Prostate gland (tissue), 2 donors: ENCODE data around the gene COMMD1. TPM values are rescaled to one million over a fixed set of nuclear protein-coding genes. Genes with fewer than 3 reads are reported as not detected.
"Not testable (repeated sequence)": the region's sequence is repeated elsewhere in the genome, so short reads cannot be mapped to it uniquely, and the experiment has no call there.

Experiments used
- DNase-seq: peaks from one replicate; pipeline ENCODE4 v3.0.0-alpha.2; 2019; ENCODE audit warnings: low spot score
- H3K27ac ChIP-seq, 2 donors: fragments of 200-600 bp; sonication (generic); 2 replicates each; pipeline ENCODE4 v1.5.1; 2017 to 2019
- H3K27me3 ChIP-seq: fragments of 200-600 bp; sonication (generic); replicated peaks from 2 replicates; pipeline ENCODE4 v1.5.1; 2019; ENCODE audit not compliant: insufficient read depth
- H3K36me3 ChIP-seq, 2 donors: fragments of 200-600 bp; sonication (generic); 1 replicate in 1 of 2; 2 replicates in 1 of 2; pipeline versions ENCODE4 v1.5.1 to v1.8.1; 2017 to 2019
- H3K4me1 ChIP-seq: fragments of 200-600 bp; sonication (generic); replicated peaks from 2 replicates; pipeline ENCODE4 v1.5.1; 2019
- H3K4me3 ChIP-seq, 2 donors: fragments of 200-600 bp; sonication (generic); 2 replicates each; pipeline ENCODE4 v1.5.1; 2017 to 2019
- H3K9me3 ChIP-seq: fragments of 200-600 bp; sonication (generic); 2 replicates; pipeline ENCODE4 v1.5.1; 2017
- POLR2A ChIP-seq: fragments of 450-650 bp; IDR thresholded peaks from one replicate; pipeline ENCODE4 v1.6.1; 2016; ENCODE audit warnings: antibody characterized with exemption, mild to moderate bottlenecking
- POLR2AphosphoS5 ChIP-seq: sonication (generic); formaldehyde crosslinking; IDR thresholded peaks from one replicate; pipeline ENCODE4 v1.6.1; 2017; ENCODE audit warnings: antibody characterized with exemption
- WGBS: methylation state at CpG from one replicate; pipeline ENCODE4 v1.1.5; 2018; 5-methylcytosine and 5-hydroxymethylcytosine counted together
- intact Hi-C: fragments of 100-400 bp; cut with DNase I; formaldehyde crosslinking; loops from one replicate; pipeline ENCODE4 v1.14.2; 2022
- total RNA-seq, 2 donors: library from RNA; depleted of rRNA; stranded (reverse); fragments of >200 nt; gene quantifications; one replicate each; pipeline ENCODE4 v1.1.0, GENCODE V29; 2016
- TF ChIP-seq, protein P1 (sequence below), 4 experiments: fragments of 200-600 bp in 2 of 4; fragments of 450-650 bp in 2 of 4; sonication (generic) in 2 of 4; IDR thresholded peaks; 1 replicate in 3 of 4; 2 replicates in 1 of 4; pipeline ENCODE4 v1.5.1; 2016 to 2019; ENCODE audit warnings: antibody characterized with exemption in 4 of 4, mild to moderate bottlenecking in 2 of 4, moderate library complexity in 2 of 4

Gene COMMD1
- total RNA-seq, 2 donors from 2014 or later: 41.9 to 63.9 TPM

DNA sequence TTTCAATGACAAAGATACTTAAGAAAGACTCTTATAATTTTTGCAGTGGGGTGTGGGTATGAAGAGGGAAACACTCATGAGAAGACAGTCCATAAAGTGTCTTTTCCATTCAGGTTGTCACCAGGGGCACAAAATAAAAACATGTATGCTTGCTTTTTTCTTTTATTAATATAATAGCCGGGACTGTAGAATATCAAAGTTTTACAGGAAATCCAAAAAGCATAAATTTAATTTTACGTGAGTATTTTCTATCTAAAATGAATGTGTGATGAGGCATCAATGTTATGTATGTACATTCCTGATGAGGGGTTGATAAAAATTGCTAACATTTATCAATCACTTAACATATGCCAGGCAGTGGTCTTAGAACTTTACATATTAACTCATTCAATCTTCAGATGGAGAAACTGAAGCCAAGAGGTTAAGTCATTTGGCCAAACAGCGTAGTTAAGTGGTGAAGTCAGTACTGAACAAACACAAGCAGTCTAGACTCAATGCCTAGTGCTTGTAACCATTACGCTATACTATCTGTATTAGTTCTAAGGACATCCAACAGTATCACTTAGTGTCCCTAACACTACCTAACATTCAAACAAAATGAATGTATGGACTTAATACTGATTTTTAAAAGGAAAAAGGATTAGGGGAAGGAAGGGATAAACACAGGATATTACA is 27.8 kb upstream of the COMMD1 start:
- 88% methylated on average over 4 of the region's 4 CpGs for WGBS
- no peak overlapping the region for H3K27ac ChIP-seq
- no peaks in the 10 kb centered on the region for H3K9me3 ChIP-seq
- no peaks in the 10 kb centered on the region for H3K4me1 ChIP-seq
- DNase-seq: no peak
- H3K36me3 ChIP-seq: peaks cover 3 to 9% of the 10 kb centered on the region in 2 donors
- TF ChIP-seq, protein P1, sequence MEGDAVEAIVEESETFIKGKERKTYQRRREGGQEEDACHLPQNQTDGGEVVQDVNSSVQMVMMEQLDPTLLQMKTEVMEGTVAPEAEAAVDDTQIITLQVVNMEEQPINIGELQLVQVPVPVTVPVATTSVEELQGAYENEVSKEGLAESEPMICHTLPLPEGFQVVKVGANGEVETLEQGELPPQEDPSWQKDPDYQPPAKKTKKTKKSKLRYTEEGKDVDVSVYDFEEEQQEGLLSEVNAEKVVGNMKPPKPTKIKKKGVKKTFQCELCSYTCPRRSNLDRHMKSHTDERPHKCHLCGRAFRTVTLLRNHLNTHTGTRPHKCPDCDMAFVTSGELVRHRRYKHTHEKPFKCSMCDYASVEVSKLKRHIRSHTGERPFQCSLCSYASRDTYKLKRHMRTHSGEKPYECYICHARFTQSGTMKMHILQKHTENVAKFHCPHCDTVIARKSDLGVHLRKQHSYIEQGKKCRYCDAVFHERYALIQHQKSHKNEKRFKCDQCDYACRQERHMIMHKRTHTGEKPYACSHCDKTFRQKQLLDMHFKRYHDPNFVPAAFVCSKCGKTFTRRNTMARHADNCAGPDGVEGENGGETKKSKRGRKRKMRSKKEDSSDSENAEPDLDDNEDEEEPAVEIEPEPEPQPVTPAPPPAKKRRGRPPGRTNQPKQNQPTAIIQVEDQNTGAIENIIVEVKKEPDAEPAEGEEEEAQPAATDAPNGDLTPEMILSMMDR (IDR thresholded peaks at IDR 0.05): no peak
- TF ChIP-seq POLR2A (no peak), POLR2AphosphoS5 (no peak)
- intact Hi-C loops: no loop called here
- H3K4me3 ChIP-seq: no peak overlapping the region
- H3K27me3 ChIP-seq: no peaks in the 10 kb centered on the region

DNA sequence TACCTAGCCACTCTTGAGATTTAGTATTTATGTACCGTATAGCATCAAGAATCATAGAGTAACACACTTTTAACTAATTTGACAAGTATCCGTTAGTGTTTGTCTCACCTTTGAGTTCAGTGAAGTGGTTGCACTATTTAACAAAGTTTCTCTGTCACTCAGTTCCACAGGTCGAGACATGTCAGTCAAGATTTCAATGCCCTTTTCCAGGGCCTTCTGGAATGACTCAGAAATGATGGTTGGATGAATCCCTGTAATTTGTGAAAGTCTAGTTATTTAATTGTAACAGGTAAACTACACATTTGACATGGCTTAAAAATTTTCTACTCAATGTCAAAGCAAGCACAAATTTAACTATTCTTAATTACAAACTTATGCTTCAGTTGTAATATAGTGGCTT is 26.7 kb upstream of the COMMD1 start:
- DNase-seq: no peak
- no peak overlapping the region for H3K4me3 ChIP-seq
- TF ChIP-seq, protein P1 (IDR thresholded peaks at IDR 0.05): no peak
- TF ChIP-seq POLR2A (no peak), POLR2AphosphoS5 (no peak)
- no peak overlapping the region for H3K27ac ChIP-seq
- WGBS: 93% methylated on average over 3 of the region's 3 CpGs
- intact Hi-C loops: no loop called here
- H3K27me3 ChIP-seq: no peaks in the 10 kb centered on the region
- H3K4me1 ChIP-seq: no peaks in the 10 kb centered on the region
- H3K36me3 ChIP-seq: peaks cover 3 to 13% of the 10 kb centered on the region in 2 donors
- no peaks in the 10 kb centered on the region for H3K9me3 ChIP-seq

DNA sequence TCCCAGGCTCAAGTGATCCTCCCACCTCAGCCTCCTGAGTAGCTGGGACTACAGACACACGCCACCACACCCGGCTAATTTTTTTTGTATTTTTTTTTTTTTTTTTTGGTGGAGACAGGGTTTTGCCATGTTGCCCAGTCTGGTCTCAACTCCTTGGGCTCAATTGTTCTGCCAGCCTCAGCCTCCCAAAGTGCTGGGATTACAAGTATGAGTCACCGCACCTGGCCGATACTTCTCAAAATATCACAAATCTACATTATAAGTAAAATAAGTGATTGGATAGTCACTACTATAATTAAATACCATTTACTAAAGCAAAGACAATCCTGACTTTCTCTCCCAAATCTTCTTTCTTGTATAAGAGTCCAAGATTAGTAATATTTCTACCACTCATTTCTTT is 26.1 kb upstream of the COMMD1 start:
- H3K4me3 ChIP-seq, H3K27ac ChIP-seq, intact Hi-C loops, H3K27me3 ChIP-seq, H3K4me1 ChIP-seq, H3K9me3 ChIP-seq, DNase-seq: not testable (repeated sequence)
- WGBS: 97% methylated on average over 4 of the region's 4 CpGs
- H3K36me3 ChIP-seq: peaks cover 3 to 13% of the 10 kb centered on the region in 2 donors

DNA sequence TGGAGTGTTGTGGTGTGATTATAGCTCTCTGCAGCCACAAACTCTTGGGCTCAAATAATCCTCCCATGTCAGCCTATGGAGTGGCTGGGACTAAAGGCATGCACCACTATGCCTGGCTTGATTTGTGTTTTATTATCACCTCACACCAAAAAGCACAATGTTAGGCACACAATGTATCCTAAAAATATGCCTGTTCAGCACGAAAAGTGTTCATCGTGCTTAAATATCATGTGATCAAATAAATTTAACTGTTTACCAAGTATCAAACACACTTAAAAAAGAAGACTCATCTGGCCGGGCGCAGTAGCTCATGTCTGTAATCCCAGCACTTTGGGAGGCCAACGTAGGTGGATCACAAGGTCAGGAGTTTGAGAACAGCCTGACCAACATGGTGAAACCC is 22.6 kb upstream of the COMMD1 start:
- Histone ChIP-seq H3K4me1 (no peaks in the 10 kb centered on the region), H3K27me3 (no peaks in the 10 kb centered on the region), H3K27ac (no peak overlapping the region), H3K4me3 (no peak overlapping the region), H3K36me3 (peaks cover 0 to 13% of the 10 kb centered on the region in 2 donors), H3K9me3 (no peaks in the 10 kb centered on the region)
- no peak for DNase-seq
- intact Hi-C loops: no loop called here
- TF ChIP-seq, protein P1 (IDR thresholded peaks at IDR 0.05): no peak
- TF ChIP-seq POLR2AphosphoS5 (no peak), POLR2A (no peak)
- 83% methylated on average over 5 of the region's 5 CpGs for WGBS

DNA sequence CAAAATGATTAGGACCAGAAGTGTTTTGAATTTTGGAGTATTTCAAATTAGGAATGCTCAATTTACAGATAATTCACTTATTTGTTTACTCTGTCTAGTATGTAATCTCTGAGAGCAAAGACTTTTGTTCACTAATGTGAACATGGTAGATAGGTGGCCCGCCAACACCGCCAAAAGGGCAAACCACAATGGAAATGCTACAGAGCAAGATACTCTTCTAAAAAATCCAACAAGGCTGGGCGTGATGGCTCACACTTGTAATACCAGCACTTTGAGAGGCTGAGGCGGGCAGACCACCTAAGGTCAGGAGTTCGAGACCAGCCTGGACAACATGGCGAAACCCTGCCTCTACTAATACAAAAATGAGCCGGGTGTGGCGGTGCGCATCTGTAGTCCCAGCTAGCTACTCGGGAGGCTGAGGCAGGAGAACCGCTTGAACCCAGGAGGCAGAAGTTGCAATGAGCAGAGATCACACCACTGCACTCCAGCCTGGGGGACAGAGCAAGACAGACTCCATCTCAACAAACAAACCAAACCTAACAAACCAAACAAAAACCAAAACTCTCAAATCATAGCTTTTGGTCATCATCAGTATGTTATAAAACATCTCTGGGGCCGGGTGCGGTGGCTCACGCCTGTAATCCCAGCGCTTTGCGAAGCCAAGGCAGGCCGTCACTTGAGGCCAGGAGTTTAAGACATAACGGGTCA is 19.4 kb upstream of the COMMD1 start:
- Histone ChIP-seq H3K36me3 (peaks cover 0 to 9% of the 10 kb centered on the region in 2 donors), H3K27ac (no peak overlapping the region)
- 89% methylated on average over 18 of the region's 18 CpGs for WGBS

More for the DNA sequence above, 19.4 kb upstream of the COMMD1 start:
- no peaks in the 10 kb centered on the region for H3K27me3 ChIP-seq
- no peaks in the 10 kb centered on the region for H3K9me3 ChIP-seq
- no peaks in the 10 kb centered on the region for H3K4me1 ChIP-seq
- H3K4me3 ChIP-seq: no peak overlapping the region
- intact Hi-C loops: no loop called here
- DNase-seq: no peak
- TF ChIP-seq POLR2A (no peak), POLR2AphosphoS5 (no peak)
- TF ChIP-seq, protein P1 (IDR thresholded peaks at IDR 0.05): no peak
